GM19397 (cell line): ENCODE measurements around the gene QRFP.

Experiments
- ATAC-seq: cut with Tn5 transposase; IDR thresholded peaks from one replicate; pipeline ENCODE4 v1.9.1; 2021; ENCODE audit warnings: mild to moderate bottlenecking, moderate library complexity; ENCODE audit not compliant: unreplicated experiment

QRFP gene, protein sequence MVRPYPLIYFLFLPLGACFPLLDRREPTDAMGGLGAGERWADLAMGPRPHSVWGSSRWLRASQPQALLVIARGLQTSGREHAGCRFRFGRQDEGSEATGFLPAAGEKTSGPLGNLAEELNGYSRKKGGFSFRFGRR

DNA sequence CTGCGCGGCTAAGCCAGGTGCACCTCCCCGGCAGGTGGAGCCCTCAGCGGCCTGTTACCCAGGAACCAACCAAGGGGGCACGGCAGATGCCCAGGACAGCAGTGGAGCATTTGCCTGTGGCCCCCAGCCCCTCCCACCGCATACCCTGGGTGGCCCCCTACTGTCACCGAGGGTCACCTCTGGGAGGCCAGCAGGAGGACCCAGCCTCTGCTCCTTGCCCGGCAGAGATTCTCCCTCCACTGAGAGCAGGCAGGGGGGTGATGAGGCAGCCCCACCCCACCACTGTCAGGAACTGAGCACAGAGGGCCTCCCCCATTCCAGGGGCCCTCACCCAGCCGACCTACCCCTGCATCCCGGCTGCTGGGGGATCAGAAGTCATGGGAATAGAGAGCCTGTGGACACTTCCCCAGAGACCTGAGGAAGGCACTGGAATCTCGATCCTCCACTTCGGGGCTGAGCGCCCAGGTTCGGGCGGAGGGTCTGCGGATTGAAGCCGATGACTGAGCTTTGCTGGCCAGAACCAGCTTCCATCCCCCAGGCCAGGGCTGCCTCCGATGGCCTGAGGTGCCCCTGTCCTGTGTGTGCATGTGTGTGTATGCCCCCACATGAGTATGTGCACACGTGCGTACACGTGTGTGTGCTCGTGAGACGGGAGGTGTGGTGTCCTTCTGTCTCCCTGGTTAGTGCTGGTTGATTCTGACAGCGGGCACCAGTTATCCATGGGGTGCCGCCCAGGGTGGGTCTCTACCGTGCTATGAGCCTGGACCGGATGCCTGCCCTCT lies at the start of gene QRFP:
TSS of gene QRFP (minus strand) at position 580 of the 782 bp plus-strand sequence. CDS start 2,974 bp downstream, outside the sequence.
- no peak for ATAC-seq

DNA sequence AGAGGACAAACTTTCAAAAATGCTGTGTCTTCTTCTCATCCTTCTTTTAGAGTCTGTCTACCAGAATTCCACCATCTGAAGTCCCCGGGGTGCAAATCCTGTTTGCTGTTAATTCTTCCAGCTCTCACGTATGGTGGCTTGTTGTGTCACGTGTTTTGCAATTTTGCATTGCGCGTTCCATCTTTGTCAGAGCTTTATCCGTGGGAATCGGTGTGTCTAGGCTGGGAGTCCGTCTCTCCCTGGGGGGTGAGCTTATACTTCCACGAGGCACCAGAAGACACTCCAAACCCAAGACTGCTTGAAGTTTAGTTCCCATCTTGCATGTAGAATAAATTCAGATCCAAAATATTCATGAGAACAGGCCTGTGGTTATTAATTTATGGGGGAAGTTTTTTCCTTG lies 48.6 kb upstream of the QRFP start:
- no peak for ATAC-seq

DNA sequence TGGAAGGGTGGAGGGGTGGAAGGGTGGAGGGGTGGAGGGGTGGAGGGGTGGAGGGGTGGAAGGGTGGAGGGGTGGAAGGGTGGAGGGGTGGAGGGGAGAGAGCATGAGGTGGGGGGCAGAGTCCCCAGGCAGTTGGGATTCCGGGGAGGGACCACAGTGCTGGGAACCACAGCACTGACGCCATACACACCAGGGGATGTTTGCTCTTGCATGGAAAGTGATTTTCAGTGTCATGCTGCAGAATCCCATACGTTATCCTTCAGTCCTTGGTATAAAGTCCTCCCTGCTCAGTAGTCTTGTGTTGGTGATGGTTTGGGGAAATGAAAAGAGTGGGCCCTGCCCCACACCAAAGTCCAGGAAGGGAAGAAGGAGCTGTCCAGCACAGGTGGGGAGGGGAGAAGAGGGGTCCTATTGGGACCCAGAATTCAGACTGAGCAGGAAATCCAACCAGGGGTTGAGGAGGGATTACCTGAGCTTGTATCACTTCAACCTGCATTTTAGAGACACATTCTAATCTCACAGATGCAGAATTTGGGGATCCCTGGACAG lies 48.0 kb upstream of the QRFP start:
- ATAC-seq: no peak

DNA sequence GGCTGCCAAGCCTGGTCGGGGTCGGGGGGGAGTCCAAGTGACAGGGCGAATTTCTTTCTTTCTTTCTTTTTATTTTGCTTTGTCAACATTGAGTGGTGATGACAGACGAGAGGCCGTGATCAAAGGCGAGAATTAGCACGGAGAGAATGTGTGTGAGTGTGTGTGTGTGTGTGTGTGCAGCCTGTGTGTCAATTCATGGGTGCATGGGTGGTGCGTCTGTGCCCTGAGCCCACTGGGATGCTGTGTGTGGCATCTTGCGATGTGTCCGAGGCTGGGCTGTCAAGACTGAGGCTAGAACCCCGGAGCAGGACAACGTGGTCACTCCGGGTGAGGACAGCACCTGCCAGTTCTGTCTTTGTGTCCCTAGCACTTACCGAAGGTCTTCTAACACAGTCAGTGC lies 47.2 kb upstream of the QRFP start:
- no peak for ATAC-seq

DNA sequence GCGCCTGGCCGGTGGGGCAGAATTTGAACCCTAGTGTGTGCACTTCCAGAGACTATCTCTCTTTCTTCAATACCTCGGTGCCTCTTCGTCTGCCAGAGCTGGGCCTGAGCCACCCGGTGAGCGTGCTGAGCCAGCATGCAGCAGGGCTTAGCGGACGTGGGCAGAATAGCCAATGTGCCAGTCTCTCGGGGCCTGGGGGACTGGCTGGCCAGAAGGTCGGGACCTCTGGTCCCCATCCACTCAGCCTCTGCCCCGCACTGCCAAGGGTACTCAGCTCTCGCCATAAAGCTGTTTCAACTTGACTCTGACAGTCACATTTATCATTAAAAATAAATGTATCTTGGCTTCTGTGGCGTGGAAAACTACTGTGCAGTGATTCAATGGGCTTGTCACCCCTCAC lies 46.6 kb upstream of the QRFP start:
- ATAC-seq: no peak

DNA sequence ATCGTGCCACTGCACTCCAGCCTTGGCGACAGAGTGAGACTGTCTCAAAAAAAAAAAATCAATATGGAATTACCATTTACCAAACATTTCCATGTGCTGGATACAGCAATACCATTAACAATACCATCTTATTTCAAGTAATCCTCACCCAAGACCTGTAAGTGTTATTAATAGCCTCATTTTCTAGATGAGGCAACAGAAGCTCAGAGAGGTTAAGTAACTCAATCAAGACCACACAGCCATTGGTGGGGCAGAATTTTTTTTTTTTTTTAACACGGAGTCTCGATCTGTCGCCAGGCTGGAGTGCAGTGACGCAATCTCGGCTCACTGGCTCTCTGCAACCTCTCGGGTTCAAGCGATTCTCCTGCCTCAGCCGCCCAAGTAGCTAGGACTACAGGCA lies 46.1 kb upstream of the QRFP start:
- ATAC-seq: no peak

DNA sequence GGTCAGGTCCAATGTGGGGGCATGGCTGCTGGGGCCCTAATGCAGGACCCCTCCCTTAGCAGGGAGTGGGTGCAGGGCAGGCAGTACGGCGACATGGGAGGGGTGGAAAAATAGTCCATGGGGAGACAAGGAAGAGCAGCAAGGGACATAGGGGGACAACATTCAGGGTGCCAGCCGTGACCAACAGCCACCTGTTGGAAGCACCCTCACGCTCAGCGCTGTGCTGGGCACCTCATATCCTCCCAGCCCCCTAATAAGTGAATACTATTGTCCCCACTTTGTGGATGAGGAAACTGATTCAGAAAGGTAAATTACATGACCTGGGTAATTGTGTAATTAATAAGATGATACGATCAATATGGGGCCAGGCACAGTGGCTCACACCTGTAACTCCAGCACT lies 45.5 kb upstream of the QRFP start:
- ATAC-seq: no peak

DNA sequence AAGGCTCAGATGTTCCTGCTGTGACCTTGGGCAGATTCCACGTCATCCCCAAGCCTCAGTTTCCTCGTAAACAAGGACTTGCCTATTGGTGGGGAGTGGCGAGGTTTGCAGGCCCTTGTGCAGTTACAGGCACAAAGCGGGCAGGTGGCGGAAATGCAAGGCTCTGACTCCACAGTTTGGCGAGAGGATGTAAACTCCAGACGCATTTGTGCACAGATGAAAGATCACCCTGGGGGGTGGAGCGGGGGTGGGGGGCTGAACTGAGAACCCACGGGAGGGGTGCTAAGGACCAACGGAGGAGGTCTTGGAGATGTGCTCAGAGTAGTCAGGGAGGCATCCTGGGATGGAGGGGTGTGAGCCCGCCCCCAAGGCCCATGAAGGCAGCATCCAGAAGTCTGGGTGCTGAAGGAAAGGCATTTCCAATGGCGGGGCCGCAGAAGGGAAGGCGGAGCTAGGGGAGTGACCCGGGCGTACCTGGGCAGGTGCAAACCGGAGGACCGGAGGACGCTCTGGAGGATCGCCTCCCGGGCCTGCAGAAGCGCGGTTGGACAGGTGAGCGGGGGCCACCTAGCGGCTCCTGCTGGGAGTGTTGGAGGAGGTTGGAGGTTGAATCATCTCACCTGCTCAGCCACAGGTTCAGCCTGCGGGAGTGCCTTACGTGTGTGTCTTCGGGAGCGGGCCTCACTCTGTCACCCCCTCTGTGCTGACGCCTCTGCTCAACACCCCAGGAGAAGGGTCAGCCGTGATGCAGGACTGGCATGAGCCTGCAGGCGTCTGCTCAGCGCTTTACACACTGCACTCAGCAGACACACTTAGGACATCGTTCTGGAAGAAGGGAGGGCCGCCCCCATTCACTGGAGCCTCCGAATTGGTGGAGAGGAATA lies 44.3 kb upstream of the QRFP start:
- ATAC-seq: no peak

DNA sequence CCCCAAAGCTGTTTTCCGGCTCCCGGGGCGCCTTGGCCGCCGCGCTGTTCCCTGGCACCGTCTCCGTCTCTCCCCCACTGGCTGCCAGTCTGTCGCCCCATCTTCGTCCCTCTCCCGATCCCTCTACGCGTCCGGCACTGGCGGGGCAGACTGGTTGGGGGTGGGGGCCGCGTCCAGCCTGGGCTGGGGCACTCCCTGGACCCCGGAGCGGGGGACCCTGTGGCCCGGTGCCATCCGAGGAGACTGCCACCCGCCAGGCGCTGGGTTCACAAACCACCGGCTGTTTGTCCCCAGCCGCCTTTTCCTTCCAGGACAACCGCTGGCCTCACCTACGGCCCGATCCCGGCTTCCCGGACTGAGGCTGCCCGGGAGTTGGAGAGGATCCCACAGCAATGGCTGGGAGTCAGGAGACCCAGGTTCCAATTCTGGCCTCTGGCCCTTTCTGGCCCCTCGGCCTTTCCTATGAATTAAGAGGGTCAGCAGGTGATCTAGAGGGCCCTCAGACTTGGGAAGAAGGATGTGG lies 43.5 kb upstream of the QRFP start:
- no peak for ATAC-seq

DNA sequence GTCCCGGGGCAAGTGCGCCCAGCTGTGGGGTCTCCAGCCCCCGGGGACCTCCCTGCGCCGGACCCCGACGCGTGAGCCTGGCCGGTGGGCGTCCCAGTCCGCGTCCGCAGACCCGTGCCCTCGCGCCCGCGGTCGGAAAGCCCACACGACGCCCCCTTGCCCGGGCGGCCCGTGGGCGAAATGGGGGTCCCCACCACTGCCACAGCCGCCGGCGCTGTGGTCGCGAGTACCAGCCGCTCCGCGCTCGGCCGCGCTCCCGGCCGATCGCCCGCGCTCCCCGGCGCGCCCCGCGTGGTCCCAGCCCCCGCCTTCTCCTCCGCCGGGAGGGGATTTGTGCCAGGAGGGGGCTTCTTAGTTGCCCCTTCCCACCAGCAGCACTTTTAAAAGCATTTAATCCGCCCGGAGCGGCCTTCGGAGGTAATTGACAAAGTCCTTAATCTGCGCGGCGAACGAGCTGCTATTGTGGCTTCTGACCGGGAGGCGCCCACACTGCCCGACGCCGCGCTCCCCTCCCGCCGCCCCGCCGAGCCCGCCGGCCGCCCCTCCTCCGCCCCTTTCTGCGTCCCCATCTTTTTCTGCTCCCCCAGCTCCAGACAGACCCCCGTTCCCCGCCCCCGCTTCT lies 42.9 kb upstream of the QRFP start:
- no peak for ATAC-seq

DNA sequence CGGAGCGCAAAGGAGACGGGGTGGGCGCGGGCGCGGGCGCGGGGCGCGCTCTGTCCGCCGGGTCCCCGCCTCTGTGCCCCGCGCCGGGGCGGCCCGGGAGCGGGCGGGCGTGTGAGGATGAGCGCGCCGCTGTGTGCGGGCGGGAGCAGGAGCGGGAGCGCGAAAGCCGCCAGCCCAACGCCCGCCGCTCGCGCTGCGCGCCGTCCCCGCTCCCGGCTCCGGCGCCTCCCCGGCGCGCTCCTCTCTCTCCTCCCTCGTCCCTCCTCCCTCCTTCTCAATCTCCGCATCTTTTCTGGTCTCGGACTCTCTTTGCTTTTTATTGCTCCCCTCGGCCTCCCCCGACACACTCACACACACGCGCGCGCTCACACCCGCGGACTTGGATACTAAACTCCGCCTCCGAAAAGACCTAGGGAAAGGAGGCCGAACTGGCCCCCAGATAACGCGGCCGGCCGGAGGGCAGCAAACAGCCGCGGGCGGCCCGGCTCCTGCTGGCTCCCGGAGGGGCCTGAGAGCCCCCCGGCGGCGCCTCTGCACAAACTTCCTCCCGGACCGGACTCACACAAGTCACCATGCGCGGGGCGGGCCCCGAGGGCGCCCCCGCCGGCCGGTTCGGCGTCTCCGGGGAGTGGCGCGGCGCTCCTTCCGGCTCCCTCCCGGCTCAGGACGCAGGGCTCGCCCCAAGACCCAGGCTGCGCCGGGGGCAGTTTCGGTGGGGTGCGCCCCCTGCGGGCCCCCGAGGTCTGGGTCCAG lies 42.2 kb upstream of the QRFP start, which contains the start of gene FIBCD1:
TSS of gene FIBCD1 (minus strand) at position 596 of the 753 bp plus-strand sequence. CDS start 640 bp downstream, outside the sequence.
- ATAC-seq: no peak

DNA sequence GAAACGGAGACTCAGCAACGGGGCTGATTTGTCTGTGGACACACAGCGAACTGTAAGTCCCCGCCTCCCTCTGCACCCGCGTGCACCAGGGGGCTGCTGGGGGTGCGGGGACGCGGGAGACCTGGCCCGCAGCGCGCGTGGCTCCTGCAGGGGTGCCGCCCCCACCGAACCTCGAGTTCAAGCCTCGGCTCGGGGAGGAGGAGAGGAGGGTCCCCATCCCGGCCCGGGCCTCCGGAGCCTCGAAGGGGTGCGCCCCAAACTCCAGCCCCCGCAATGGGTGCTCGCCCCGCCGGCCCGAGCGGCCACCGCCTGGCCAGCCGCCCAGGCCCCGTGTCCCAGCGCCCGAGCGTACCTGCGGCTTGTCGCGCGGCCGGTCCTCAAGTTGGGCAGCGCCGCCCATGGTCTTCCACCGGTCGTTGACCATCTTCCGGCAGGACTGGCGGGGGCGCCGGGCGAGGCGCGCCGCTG lies 41.6 kb upstream of the QRFP start:
- no peak for ATAC-seq

DNA sequence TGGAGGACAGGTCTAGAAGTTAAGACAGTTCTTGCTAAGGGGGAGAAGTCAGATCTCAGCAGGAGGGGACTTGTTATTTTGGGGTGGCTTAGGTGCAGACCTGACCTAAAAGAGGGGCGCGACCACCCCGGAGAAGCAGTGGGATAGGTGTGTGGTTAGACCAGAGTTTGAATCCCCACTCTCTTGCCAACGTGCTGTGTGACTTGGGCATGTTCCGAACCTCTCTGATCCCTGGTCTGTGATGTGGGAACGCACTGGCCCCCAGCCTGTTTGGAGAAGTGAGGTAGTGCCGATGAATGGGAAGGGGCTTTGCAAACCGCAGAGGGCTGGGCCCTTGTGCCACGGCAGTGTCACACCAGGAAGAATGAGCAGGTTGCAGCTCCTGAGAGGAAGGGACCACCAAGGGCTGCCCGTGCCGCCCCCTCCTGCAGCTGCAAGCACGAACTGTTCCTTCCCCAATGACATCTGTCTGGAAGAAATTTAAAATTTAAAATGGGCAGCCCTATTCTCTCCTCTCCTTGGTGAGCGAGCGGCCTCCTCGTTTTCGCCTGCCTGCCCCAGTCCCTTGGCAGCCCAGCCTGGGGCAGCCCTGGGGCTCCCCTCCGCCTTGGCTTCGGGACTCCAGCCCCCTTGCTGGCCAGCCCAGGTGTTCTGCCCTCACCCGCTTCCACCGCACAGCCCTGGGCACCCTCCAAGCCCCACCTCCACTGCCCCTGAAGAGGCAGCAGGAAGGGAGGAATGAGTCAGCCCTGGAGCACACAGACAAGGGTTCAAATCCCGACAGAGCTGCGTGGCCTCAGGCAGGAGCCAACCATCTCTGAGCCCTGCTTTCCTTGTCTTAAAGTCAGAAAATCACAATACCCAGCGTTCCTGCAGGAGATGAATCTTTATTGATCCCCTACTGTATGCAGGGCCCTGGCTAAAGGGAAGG lies 40.8 kb upstream of the QRFP start:
- ATAC-seq: no peak

DNA sequence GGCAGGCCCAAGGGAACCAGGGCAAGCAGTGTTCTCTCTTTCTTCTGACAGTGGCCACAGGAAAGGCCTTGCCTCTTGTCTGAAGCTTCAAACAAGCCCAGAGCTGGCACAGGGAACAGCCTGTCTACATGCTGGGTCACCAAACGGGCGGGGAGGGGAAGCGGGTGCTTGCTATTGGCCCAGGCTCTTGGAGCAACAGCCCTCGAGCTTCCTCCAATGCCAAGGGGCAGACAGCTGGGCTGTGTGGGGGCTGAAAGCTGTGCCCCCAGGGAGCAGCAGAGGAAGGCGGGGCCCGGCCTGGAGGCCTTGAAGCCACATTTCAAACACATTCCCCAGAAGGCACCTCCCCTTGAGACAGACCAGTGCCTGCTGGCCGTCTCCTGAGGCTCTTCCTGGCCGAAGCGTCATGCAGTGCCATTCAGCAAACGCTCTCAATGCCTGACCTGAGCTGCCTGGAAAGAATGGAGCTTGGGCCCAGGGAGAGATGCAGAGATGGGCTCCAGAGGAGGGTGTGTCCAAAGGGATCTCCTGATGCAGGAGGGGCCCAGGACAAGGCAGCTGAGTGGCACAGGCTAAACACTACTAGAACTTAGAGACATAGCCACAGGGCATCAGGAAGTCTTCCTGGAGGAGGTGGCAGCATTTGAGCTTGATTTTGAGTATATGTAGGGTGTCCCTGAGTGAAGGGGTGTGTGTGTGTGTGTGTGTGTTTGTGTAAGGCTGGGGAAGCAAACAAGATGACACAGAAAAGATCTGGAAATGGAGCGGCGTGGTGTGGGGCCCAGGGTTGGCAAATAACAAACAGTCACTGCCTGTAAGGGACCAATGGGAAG lies 39.9 kb upstream of the QRFP start:
- no peak for ATAC-seq

DNA sequence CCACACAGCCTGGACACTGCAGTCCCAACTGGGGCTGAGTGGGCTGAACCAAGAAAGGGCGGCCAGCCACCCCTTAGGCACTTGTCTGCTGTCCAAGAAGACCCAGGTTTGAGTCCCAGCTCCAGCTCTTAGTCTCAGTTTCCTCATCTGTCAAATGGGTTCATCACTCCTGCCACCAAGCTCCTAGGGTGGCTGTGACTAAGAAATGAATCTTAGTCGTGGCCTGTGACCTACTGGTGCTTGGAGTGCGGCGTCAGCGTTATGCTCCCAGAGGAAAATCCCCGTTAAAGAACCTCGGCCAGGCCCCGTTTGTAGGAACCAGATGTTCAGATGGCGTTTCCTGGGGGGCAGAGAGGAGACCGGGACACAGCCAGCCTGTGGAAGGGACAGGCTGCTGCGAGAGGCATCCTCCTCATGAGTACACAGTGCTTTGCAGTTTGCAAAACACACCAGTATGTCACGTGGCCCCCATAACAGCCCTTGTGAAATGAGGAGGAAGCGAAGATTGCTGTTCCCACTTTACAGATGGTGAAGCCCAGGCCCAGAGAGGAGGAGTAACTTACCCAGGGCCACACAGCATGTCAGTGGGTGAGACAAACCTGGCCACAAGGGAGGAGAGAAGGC lies 39.1 kb upstream of the QRFP start:
- no peak for ATAC-seq

DNA sequence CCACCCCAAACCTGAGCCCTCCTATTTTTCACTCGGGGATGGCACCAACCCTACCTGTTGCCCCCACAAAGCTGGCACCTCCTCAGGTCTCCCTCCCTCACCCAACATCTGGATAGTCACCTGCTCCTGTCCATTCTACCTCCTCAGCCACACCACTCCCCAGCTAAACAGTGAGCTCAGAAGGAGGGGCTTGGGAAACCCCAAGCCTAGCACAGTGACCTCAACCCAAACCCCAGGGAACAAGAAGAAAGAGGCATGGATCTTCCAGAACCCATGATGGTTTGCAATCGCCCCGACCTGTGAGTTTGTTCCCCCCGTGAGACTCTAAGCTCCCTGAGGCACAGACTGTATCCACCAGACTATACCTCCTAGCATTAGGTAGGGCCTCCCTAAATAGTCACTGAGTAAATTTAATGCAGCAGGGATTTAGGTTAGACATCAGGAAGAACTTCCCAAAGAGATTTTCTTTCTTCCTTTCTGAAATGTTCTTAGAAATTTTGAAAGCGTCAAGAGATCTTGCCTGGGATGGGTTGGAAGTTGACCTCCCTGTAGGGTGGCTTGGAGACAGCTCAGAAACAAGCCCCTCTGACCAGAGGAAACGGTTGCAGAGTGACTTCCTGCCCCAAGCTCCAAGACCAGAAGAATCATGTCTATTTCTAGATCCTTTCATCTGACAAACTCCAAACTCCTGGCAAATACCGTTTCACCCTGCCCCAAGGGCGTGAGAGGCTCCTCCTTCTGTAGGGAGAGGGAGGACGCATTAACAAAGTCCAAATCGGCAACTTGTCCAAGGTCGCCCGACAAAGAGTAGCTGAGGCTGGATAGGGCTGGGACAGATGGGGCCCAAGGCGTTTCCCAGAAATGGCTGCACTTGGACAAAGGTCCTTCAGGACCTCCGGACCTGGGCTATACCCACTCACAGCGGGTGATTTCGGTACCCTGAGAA lies 38.4 kb upstream of the QRFP start:
- no peak for ATAC-seq
